Loucy (cell line): Measurements from ENCODE around the gene TGM2.

Experiments
- EZH2phosphoT487 ChIP-seq: fragments of 200-600 bp; IDR thresholded peaks from 2 replicates; pipeline ENCODE4 v1.6.1; 2018; ENCODE audit warnings: antibody characterized with exemption, mild to moderate bottlenecking, moderate library complexity, borderline replicate concordance
- TF ChIP-seq, protein P1 (sequence below): fragments of 200-600 bp; sonication (generic); conservative IDR thresholded peaks from 2 replicates; pipeline ENCODE4 v1.5.1; 2014; ENCODE audit warnings: mild to moderate bottlenecking, antibody characterized with exemption, low read length

- TF ChIP-seq, protein P1, sequence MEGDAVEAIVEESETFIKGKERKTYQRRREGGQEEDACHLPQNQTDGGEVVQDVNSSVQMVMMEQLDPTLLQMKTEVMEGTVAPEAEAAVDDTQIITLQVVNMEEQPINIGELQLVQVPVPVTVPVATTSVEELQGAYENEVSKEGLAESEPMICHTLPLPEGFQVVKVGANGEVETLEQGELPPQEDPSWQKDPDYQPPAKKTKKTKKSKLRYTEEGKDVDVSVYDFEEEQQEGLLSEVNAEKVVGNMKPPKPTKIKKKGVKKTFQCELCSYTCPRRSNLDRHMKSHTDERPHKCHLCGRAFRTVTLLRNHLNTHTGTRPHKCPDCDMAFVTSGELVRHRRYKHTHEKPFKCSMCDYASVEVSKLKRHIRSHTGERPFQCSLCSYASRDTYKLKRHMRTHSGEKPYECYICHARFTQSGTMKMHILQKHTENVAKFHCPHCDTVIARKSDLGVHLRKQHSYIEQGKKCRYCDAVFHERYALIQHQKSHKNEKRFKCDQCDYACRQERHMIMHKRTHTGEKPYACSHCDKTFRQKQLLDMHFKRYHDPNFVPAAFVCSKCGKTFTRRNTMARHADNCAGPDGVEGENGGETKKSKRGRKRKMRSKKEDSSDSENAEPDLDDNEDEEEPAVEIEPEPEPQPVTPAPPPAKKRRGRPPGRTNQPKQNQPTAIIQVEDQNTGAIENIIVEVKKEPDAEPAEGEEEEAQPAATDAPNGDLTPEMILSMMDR, result no peak
- TF ChIP-seq EZH2phosphoT487, result no peak
Measured at GRCh38 chr20:38165966-38166702, 1.1 kb upstream of the TGM2 start.
